Osteocyte (in vitro differentiated cells): ENCODE results near the gene COX7B2. TPM values are rescaled to one million over a fixed set of nuclear protein-coding genes. Genes with fewer than 3 reads are reported as not detected.

Experiments used
- DNase-seq: peaks from one replicate; pipeline ENCODE4 v3.0.0; 2021; ENCODE audit warnings: mixed read lengths; ENCODE audit not compliant: unreplicated experiment; ENCODE audit errors: extremely low spot score
- H3K27ac Mint-ChIP-seq: one replicate; pipeline ENCODE4 v1.8.0; 2021; ENCODE audit warnings: mild to moderate bottlenecking, mixed read lengths; ENCODE audit not compliant: unreplicated experiment
- H3K27me3 Mint-ChIP-seq: one replicate; pipeline ENCODE4 v1.8.0; 2021; ENCODE audit warnings: mixed read lengths; ENCODE audit not compliant: unreplicated experiment
- H3K36me3 Mint-ChIP-seq: one replicate; pipeline ENCODE4 v1.8.0; 2021; ENCODE audit warnings: mixed read lengths; ENCODE audit not compliant: unreplicated experiment
- H3K4me1 Mint-ChIP-seq: one replicate; pipeline ENCODE4 v1.8.0; 2021; ENCODE audit warnings: mixed read lengths; ENCODE audit not compliant: unreplicated experiment
- H3K4me3 Mint-ChIP-seq: one replicate; pipeline ENCODE4 v1.8.0; 2021; ENCODE audit warnings: mild to moderate bottlenecking, moderate library complexity, mixed read lengths; ENCODE audit not compliant: unreplicated experiment
- H3K9me3 Mint-ChIP-seq: one replicate; pipeline ENCODE4 v1.8.0; 2021; ENCODE audit warnings: mixed read lengths; ENCODE audit not compliant: unreplicated experiment
- CTCF ChIP-seq: fragments of 200-600 bp; sonication (generic); IDR thresholded peaks from 2 replicates; pipeline ENCODE4 v1.5.0; 2021; ENCODE audit warnings: antibody characterized with exemption, mild to moderate bottlenecking, moderate library complexity
- total RNA-seq: library from RNA; stranded (reverse); gene quantifications from 2 replicates; pipeline ENCODE4 v1.2.1, GENCODE V29; 2021

The COX7B2 gene
- total RNA-seq, 1 donor from 2014 or later: not detected

GRCh38 chr4:46817806-46818205 lies 91.2 kb downstream of the COX7B2 start:
- TF ChIP-seq CTCF: no peak
- Mint-ChIP-seq H3K4me1 (no peaks in the 10 kb centered on the region), H3K27ac (no peak overlapping the region), H3K4me3 (no peak overlapping the region), H3K36me3 (no peaks in the 10 kb centered on the region), H3K27me3 (no peaks in the 10 kb centered on the region), H3K9me3 (no peaks in the 10 kb centered on the region)
- DNase-seq: no peak

- Mint-ChIP-seq H3K4me1 (no peaks in the 10 kb centered on the region), H3K27me3 (no peaks in the 10 kb centered on the region), H3K9me3 (peaks cover 21% of the 10 kb centered on the region), H3K36me3 (no peaks in the 10 kb centered on the region), H3K4me3 (no peak overlapping the region), H3K27ac (no peak overlapping the region)
- TF ChIP-seq CTCF: no peak
- no peak for DNase-seq
Measured at GRCh38 chr4:46804781-46805413, 104.1 kb downstream of the COX7B2 start.

- no peak overlapping the region for H3K27ac Mint-ChIP-seq
- DNase-seq: no peak
- TF ChIP-seq CTCF: no peak
Measured at GRCh38 chr4:46793036-46793435, 116.0 kb downstream of the COX7B2 start.

GRCh38 chr4:46781434-46782092 lies 127.5 kb downstream of the COX7B2 start:
- no peaks in the 10 kb centered on the region for H3K36me3 Mint-ChIP-seq
- no peaks in the 10 kb centered on the region for H3K27me3 Mint-ChIP-seq
- no peak overlapping the region for H3K27ac Mint-ChIP-seq
- no peak for TF ChIP-seq CTCF
- no peak overlapping the region for H3K4me3 Mint-ChIP-seq
- H3K9me3 Mint-ChIP-seq: peaks cover 8% of the 10 kb centered on the region
- H3K4me1 Mint-ChIP-seq: no peaks in the 10 kb centered on the region
- no peak for DNase-seq

More at GRCh38 chr4:46793036-46793435, 116.0 kb downstream of the COX7B2 start:
- H3K9me3 Mint-ChIP-seq: peaks cover 18% of the 10 kb centered on the region
- no peak overlapping the region for H3K4me3 Mint-ChIP-seq
- H3K27me3 Mint-ChIP-seq: no peaks in the 10 kb centered on the region
- no peaks in the 10 kb centered on the region for H3K4me1 Mint-ChIP-seq
- H3K36me3 Mint-ChIP-seq: no peaks in the 10 kb centered on the region

- no peak overlapping the region for H3K27ac Mint-ChIP-seq
- no peak for DNase-seq
- H3K4me1 Mint-ChIP-seq: no peaks in the 10 kb centered on the region
- no peaks in the 10 kb centered on the region for H3K36me3 Mint-ChIP-seq
- H3K4me3 Mint-ChIP-seq: no peak overlapping the region
- TF ChIP-seq CTCF: no peak
- peaks cover 19% of the 10 kb centered on the region for H3K9me3 Mint-ChIP-seq
- H3K27me3 Mint-ChIP-seq: no peaks in the 10 kb centered on the region
Measured at GRCh38 chr4:46765465-46765864, 143.6 kb downstream of the COX7B2 start.
